H9 (cell line): Measurements from ENCODE around the gene SLC30A9. TPM values are rescaled to one million over a fixed set of nuclear protein-coding genes. Genes with fewer than 3 reads are reported as not detected.

Experiments used
- DNase-seq: peaks from one replicate; pipeline ENCODE4 v3.0.0-alpha.2; 2017
- H2AFZ ChIP-seq: one replicate; pipeline ENCODE4 v1.6.1; 2013; ENCODE audit warnings: mild to moderate bottlenecking, low read length, control low read depth, moderate library complexity
- H2AK5ac ChIP-seq: 2 replicates; pipeline ENCODE4 v1.6.1; 2013; ENCODE audit warnings: low read length, control low read depth, mixed read lengths; ENCODE audit not compliant: insufficient read length
- H2BK120ac ChIP-seq: one replicate; pipeline ENCODE4 v1.6.1; 2013; ENCODE audit warnings: low read depth, mild to moderate bottlenecking, low read length, control low read depth, inconsistent platforms; ENCODE audit not compliant: poor library complexity, severe bottlenecking
- H2BK12ac ChIP-seq: 2 replicates; pipeline ENCODE4 v1.6.1; 2013; ENCODE audit warnings: low read length, control low read depth, mixed read lengths, low read depth; ENCODE audit not compliant: insufficient read length
- H2BK15ac ChIP-seq: 2 replicates; pipeline ENCODE4 v1.6.1; 2013; ENCODE audit warnings: low read depth, low read length, control low read depth
- H2BK20ac ChIP-seq: one replicate; pipeline ENCODE4 v1.6.1; 2013; ENCODE audit warnings: low read depth, mild to moderate bottlenecking, low read length, control low read depth, inconsistent platforms; ENCODE audit not compliant: poor library complexity, severe bottlenecking
- H2BK5ac ChIP-seq: 2 replicates; pipeline ENCODE4 v1.6.1; 2013; ENCODE audit warnings: low read length, control low read depth, mixed read lengths; ENCODE audit not compliant: insufficient read length
- H3K14ac ChIP-seq: 2 replicates; pipeline ENCODE4 v1.6.1; 2013; ENCODE audit warnings: low read length, control low read depth; ENCODE audit not compliant: insufficient read depth
- H3K18ac ChIP-seq: 2 replicates; pipeline ENCODE4 v1.6.1; 2013; ENCODE audit warnings: low read depth, mild to moderate bottlenecking, mixed read lengths, low read length, control low read depth; ENCODE audit not compliant: insufficient read length
- H3K23ac ChIP-seq: 2 replicates; pipeline ENCODE4 v1.6.1; 2013; ENCODE audit warnings: low read length, control low read depth, mixed read lengths, low read depth; ENCODE audit not compliant: insufficient read length
- H3K23me2 ChIP-seq: 2 replicates; pipeline ENCODE4 v1.6.1; 2013; ENCODE audit warnings: low read depth, mild to moderate bottlenecking, mixed read lengths, low read length, control low read depth; ENCODE audit not compliant: insufficient read length, poor library complexity, severe bottlenecking
- H3K27ac ChIP-seq: 2 replicates; pipeline ENCODE4 v1.5.1; 2013; ENCODE audit warnings: low read length, control low read depth, mixed read lengths, low read depth; ENCODE audit not compliant: insufficient read length
- H3K27me3 ChIP-seq: 2 replicates; pipeline ENCODE4 v1.6.1; 2013; ENCODE audit warnings: low read length, control low read depth, inconsistent platforms; ENCODE audit not compliant: insufficient read depth
- H3K4ac ChIP-seq: 2 replicates; pipeline ENCODE4 v1.6.1; 2013; ENCODE audit warnings: low read depth, mild to moderate bottlenecking, control low read depth, inconsistent platforms, low read length, moderate library complexity
- H3K4me1 ChIP-seq: 2 replicates; pipeline ENCODE4 v1.6.1; 2013; ENCODE audit warnings: low read length, control low read depth, inconsistent platforms; ENCODE audit not compliant: insufficient read depth
- H3K4me2 ChIP-seq: 2 replicates; pipeline ENCODE4 v1.6.1; 2013; ENCODE audit warnings: low read length, control low read depth, mixed read lengths; ENCODE audit not compliant: insufficient read length, insufficient read depth
- H3K56ac ChIP-seq: 2 replicates; pipeline ENCODE4 v1.6.1; 2013; ENCODE audit warnings: low read depth, mild to moderate bottlenecking, mixed read lengths, low read length, control low read depth; ENCODE audit not compliant: insufficient read length
- H3K79me1 ChIP-seq: 2 replicates; pipeline ENCODE4 v1.6.1; 2013; ENCODE audit warnings: low read depth, mild to moderate bottlenecking, moderate library complexity, low read length, control low read depth, inconsistent platforms; ENCODE audit not compliant: insufficient read depth, poor library complexity, severe bottlenecking
- H3K79me2 ChIP-seq: 2 replicates; pipeline ENCODE4 v1.6.1; 2013; ENCODE audit warnings: low read length, control low read depth, inconsistent platforms; ENCODE audit not compliant: insufficient read depth
- H3K9ac ChIP-seq: 2 replicates; pipeline ENCODE4 v1.6.1; 2013; ENCODE audit warnings: low read length, control low read depth, mixed read lengths; ENCODE audit not compliant: insufficient read length; ENCODE audit errors: extremely low read depth
- H3K9me3 ChIP-seq: one replicate; pipeline ENCODE4 v1.6.1; 2013; ENCODE audit warnings: low read depth, low read length, inconsistent platforms; ENCODE audit not compliant: control insufficient read depth
- H3T11ph ChIP-seq: one replicate; pipeline ENCODE4 v1.6.1; 2013; ENCODE audit warnings: mild to moderate bottlenecking, low read length, control low read depth, inconsistent platforms
- H4K20me1 ChIP-seq: one replicate; pipeline ENCODE4 v1.6.1; 2013; ENCODE audit not compliant: control insufficient read depth, insufficient read length, insufficient read depth
- H4K5ac ChIP-seq: 2 replicates; pipeline ENCODE4 v1.6.1; 2013; ENCODE audit warnings: low read depth, mild to moderate bottlenecking, mixed read lengths, low read length, control low read depth; ENCODE audit not compliant: insufficient read length
- H4K8ac ChIP-seq: replicated peaks from 2 replicates; pipeline ENCODE4 v1.6.1; 2013; ENCODE audit warnings: low read length, control low read depth, mixed read lengths, low read depth; ENCODE audit not compliant: insufficient read length
- H4K91ac ChIP-seq: 2 replicates; pipeline ENCODE4 v1.6.1; 2013; ENCODE audit warnings: low read depth, mild to moderate bottlenecking, moderate library complexity, mixed read lengths, low read length, control low read depth; ENCODE audit not compliant: insufficient read length
- H3K27ac Mint-ChIP-seq, 3 experiments: 2 replicates in 2 of 3; 3 replicates in 1 of 3; pipeline ENCODE4 v1.8.0; 2020 to 2021; ENCODE audit warnings: mixed read lengths in 3 of 3, mild to moderate bottlenecking in 1 of 3, moderate library complexity in 1 of 3
- H3K27me3 Mint-ChIP-seq: 2 replicates; pipeline ENCODE4 v1.8.0; 2021; ENCODE audit warnings: low read depth, mild to moderate bottlenecking, moderate library complexity, mixed read lengths
- H3K36me3 Mint-ChIP-seq, 3 experiments: 2 replicates in 2 of 3; 3 replicates in 1 of 3; pipeline ENCODE4 v1.8.0; 2020 to 2021; ENCODE audit warnings: low read depth in 3 of 3, mixed read lengths in 3 of 3; ENCODE audit not compliant: insufficient read depth in 1 of 3
- H3K4me1 Mint-ChIP-seq, 2 experiments: 2 replicates each; pipeline ENCODE4 v1.8.0; 2020; ENCODE audit warnings: mixed read lengths in 2 of 2
- H3K4me3 Mint-ChIP-seq, 2 experiments: 2 replicates in 1 of 2; 3 replicates in 1 of 2; pipeline ENCODE4 v1.8.0; 2020 to 2021; ENCODE audit warnings: mild to moderate bottlenecking in 2 of 2, mixed read lengths in 2 of 2, moderate library complexity in 1 of 2
- H3K9me3 Mint-ChIP-seq, 2 experiments: 2 replicates in 1 of 2; 3 replicates in 1 of 2; pipeline ENCODE4 v1.8.0; 2020; ENCODE audit warnings: mild to moderate bottlenecking in 2 of 2, mixed read lengths in 2 of 2, moderate library complexity in 1 of 2
- total RNA-seq: library from RNA; stranded (reverse); gene quantifications from 2 replicates; pipeline ENCODE4 v1.2.1, GENCODE V29; 2021
- TF ChIP-seq, protein P1 (sequence below): fragments of 200-600 bp; sonication (generic); conservative IDR thresholded peaks from 3 replicates; pipeline ENCODE4 v1.8.0; 2021; ENCODE audit warnings: antibody characterized with exemption, mild to moderate bottlenecking

The SLC30A9 gene
- total RNA-seq, 1 experiment from 2014 or later: 70.8 TPM

DNA sequence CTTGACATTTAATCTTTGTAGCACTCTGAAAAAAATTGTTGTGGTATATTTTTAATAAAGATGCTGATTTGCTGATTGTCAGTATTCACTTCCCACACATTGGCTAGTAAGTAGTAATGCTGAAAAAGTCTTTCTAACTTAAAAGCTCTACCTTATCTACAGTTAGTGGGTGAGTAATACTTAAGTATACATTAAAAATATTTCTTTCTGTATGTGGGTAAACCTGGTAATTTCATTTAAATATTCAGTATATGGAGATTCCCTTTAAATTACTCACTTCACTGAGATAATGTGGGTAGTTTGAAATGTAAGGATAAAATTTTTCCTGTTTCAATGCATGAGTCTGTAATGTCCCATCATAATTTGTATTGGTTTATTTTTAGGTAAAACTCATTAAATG lies 49.5 kb upstream of the SLC30A9 start:
- no peak overlapping the region for H3T11ph ChIP-seq
- H3K14ac ChIP-seq: no peak overlapping the region
- H3K4me3 Mint-ChIP-seq: no peak overlapping the region
- H3K36me3 Mint-ChIP-seq: peaks cover 11 to 68% (median 43%) of the 10 kb centered on the region in 3 experiments; a peak in 6 of 7 replicates
- no peak overlapping the region for H2AFZ ChIP-seq
- H4K91ac ChIP-seq: no peak overlapping the region
- no peak overlapping the region for H2BK5ac ChIP-seq
- H2BK120ac ChIP-seq: no peak overlapping the region
- H2AK5ac ChIP-seq: no peak overlapping the region
- TF ChIP-seq, protein P1, sequence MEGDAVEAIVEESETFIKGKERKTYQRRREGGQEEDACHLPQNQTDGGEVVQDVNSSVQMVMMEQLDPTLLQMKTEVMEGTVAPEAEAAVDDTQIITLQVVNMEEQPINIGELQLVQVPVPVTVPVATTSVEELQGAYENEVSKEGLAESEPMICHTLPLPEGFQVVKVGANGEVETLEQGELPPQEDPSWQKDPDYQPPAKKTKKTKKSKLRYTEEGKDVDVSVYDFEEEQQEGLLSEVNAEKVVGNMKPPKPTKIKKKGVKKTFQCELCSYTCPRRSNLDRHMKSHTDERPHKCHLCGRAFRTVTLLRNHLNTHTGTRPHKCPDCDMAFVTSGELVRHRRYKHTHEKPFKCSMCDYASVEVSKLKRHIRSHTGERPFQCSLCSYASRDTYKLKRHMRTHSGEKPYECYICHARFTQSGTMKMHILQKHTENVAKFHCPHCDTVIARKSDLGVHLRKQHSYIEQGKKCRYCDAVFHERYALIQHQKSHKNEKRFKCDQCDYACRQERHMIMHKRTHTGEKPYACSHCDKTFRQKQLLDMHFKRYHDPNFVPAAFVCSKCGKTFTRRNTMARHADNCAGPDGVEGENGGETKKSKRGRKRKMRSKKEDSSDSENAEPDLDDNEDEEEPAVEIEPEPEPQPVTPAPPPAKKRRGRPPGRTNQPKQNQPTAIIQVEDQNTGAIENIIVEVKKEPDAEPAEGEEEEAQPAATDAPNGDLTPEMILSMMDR: no peak
- peaks cover under 1% of the 10 kb centered on the region for H3K23me2 ChIP-seq
- no peak overlapping the region for H3K27ac Mint-ChIP-seq
- H3K27ac ChIP-seq: no peak overlapping the region
- no peak for DNase-seq
- peaks cover 14 to 15% of the 10 kb centered on the region in 2 experiments for H3K4me1 Mint-ChIP-seq
- H3K4me2 ChIP-seq: no peak overlapping the region
- H4K5ac ChIP-seq: no peak overlapping the region
- H3K9me3 ChIP-seq: no peaks in the 10 kb centered on the region
- peaks cover 9% of the 10 kb centered on the region; the same call in 1 of the 2 replicates for H3K79me2 ChIP-seq
- H3K79me1 ChIP-seq: no peaks in the 10 kb centered on the region
- H3K9ac ChIP-seq: no peak overlapping the region
- no peak overlapping the region for H3K56ac ChIP-seq
- H2BK15ac ChIP-seq: no peak overlapping the region
- no peaks in the 10 kb centered on the region; the same call in 1 of the 2 replicates for H3K4me1 ChIP-seq
- H2BK20ac ChIP-seq: no peak overlapping the region
- H3K18ac ChIP-seq: no peak overlapping the region
- no peak overlapping the region for H3K4ac ChIP-seq
- no peaks in the 10 kb centered on the region for H3K27me3 ChIP-seq
- no peaks in the 10 kb centered on the region for H3K9me3 Mint-ChIP-seq
- no peak overlapping the region for H3K23ac ChIP-seq
- no peaks in the 10 kb centered on the region for H4K20me1 ChIP-seq
- H4K8ac ChIP-seq: no peak overlapping the region
- no peak overlapping the region for H2BK12ac ChIP-seq
- no peaks in the 10 kb centered on the region for H3K27me3 Mint-ChIP-seq
